HepG2 (cell line): ENCODE measurements around the gene TUBA4B. TPM values are rescaled to one million over a fixed set of nuclear protein-coding genes. Genes with fewer than 3 reads are reported as not detected.

ENCODE experiments used
- DMTF1 ChIP-seq: sonication (generic); formaldehyde crosslinking; IDR thresholded peaks from 2 replicates; pipeline ENCODE4 v1.4.0; 2020; ENCODE audit warnings: mild to moderate bottlenecking, missing genetic modification reagents
- FOXA1 ChIP-seq, 2 experiments: fragments of 450-650 bp in 1 of 2; sonication (generic) in 1 of 2; formaldehyde crosslinking in 1 of 2; IDR thresholded peaks; 2 replicates each; pipeline versions ENCODE4 v1.4.0 to v1.6.1; 2016 to 2020; ENCODE audit warnings: missing genetic modification reagents in 1 of 2
- HHEX ChIP-seq: IDR thresholded peaks from 2 replicates; pipeline ENCODE4 v1.6.1; 2016; ENCODE audit warnings: control low read depth
- PAX8 ChIP-seq: sonication (generic); formaldehyde crosslinking; IDR thresholded peaks from 2 replicates; pipeline ENCODE4 v1.8.0; 2022; ENCODE audit warnings: mild to moderate bottlenecking, missing genetic modification reagents, borderline replicate concordance
- PAXIP1 ChIP-seq: sonication (generic); formaldehyde crosslinking; conservative IDR thresholded peaks from 2 replicates; pipeline ENCODE4 v1.4.0; 2020; ENCODE audit warnings: mild to moderate bottlenecking, missing genetic modification reagents, moderate library complexity
- ZBTB40 ChIP-seq, 2 experiments: fragments of 450-650 bp in 1 of 2; sonication (generic) in 1 of 2; formaldehyde crosslinking in 1 of 2; IDR thresholded peaks; 2 replicates each; pipeline versions ENCODE4 v1.6.1 to v1.8.0; 2016 to 2022; ENCODE audit warnings: antibody characterized with exemption in 1 of 2, mild to moderate bottlenecking in 1 of 2, missing genetic modification reagents in 1 of 2
- ZNF136 ChIP-seq: sonication (generic); formaldehyde crosslinking; IDR thresholded peaks from 2 replicates; pipeline ENCODE4 v1.8.1; 2022; ENCODE audit warnings: low read depth, mild to moderate bottlenecking, moderate library complexity, missing genetic modification reagents
- ZNF563 ChIP-seq: sonication (generic); formaldehyde crosslinking; IDR thresholded peaks from 2 replicates; pipeline ENCODE4 v1.8.0; 2022; ENCODE audit warnings: mild to moderate bottlenecking, moderate library complexity, missing genetic modification reagents
- ZNF704 ChIP-seq: sonication (generic); formaldehyde crosslinking; IDR thresholded peaks from 2 replicates; pipeline ENCODE4 v1.8.1; 2023; ENCODE audit warnings: mild to moderate bottlenecking, inconsistent platforms, moderate library complexity, missing genetic modification reagents, borderline replicate concordance
- polyA plus RNA-seq, 8 experiments: library from polyadenylated mRNA; depleted of rRNA in 3 of 8; stranded (reverse) in 7 of 8; unstranded in 1 of 8; fragments of >200 nt; fragmentation: Illumina TruSeq in 4 of 8; extraction: Trizol in 4 of 8; gene quantifications; 2 replicates each; pipeline versions ENCODE4 v1.2.1 to v1.2.3, GENCODE V29; 2011 to 2016; ENCODE audit warnings: low read depth in 4 of 8, missing spikeins in 1 of 8, mixed read lengths in 1 of 8; ENCODE audit not compliant: insufficient read depth in 1 of 8
- total RNA-seq, 5 experiments: library from RNA; depleted of rRNA; stranded (reverse); fragments of >200 nt; fragmentation: Illumina TruSeq; extraction: Trizol; gene quantifications; 2 replicates each; pipeline ENCODE4 v1.2.3, GENCODE V29; 2016; ENCODE audit warnings: low read depth in 1 of 5

TUBA4B gene
- total and polyA plus RNA-seq, 2 of the 13 experiments (the other 11 are each of a cell fraction or from before 2014, with no cell fraction given) = 0.18 to 0.22 TPM

GRCh38 chr2:219218732-219219701, 34.0 kb upstream of the TUBA4B start, which contains the start of gene ABCB6 (continued):
- TF ChIP-seq ZBTB40 (IDR thresholded peaks at IDR 0.05) (no peak), ZBTB40 (CRISPR knock-in tag; IDR thresholded peaks at IDR 0.05) (peak; percentile 82), PAX8 (CRISPR knock-in tag) (no peak), ZNF704 (CRISPR knock-in tag) (peak; percentile 73), FOXA1 (IDR thresholded peaks at IDR 0.05) (no peak), FOXA1 (CRISPR knock-in tag; IDR thresholded peaks at IDR 0.05) (peak; percentile 26; the same call in 1 of the 2 replicates), ZNF136 (CRISPR knock-in tag) (peak; percentile 95), DMTF1 (peak; percentile 94; the same call in 1 of the 2 replicates), PAXIP1 (CRISPR knock-in tag) (peak; percentile 48), HHEX (CRISPR knock-in tag) (no peak), ZNF563 (peak; percentile 98)
